HUDEP-2 (cell line): Measurements from ENCODE around the gene RECK.

Source experiments
- DNase-seq, 76 experiments: peaks; one replicate each; lab custom pipeline; 2025; ENCODE audit not compliant: unreplicated experiment in 76 of 76; lab: John Stamatoyannopoulos, UW

The RECK gene

DNA sequence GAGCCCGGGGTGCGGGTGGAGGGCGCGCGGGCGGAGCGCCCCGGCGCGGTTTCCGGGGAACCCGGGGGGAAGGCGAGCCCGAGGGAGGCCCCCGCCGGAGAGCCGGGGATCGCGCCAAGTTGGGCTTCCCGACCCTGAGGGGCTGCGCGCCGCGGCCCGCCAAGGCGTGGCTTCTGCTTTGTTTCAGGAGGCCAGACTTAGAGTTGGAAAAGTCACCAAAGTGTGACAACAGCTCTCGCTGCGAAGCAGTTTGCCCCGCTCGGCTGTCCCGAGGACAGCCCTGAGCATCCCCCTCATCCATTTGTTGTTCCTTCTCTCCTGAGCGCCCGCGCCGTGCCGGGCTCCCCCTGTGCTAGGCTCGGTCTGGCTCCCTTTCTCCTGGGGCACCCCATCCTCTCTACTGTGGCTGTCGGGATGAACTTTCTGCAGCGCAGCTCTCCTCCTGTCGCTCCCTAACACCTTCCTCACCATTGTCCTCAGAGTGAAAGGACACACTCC lies 100.2 kb downstream of the RECK start:
- no peak for DNase-seq

DNA sequence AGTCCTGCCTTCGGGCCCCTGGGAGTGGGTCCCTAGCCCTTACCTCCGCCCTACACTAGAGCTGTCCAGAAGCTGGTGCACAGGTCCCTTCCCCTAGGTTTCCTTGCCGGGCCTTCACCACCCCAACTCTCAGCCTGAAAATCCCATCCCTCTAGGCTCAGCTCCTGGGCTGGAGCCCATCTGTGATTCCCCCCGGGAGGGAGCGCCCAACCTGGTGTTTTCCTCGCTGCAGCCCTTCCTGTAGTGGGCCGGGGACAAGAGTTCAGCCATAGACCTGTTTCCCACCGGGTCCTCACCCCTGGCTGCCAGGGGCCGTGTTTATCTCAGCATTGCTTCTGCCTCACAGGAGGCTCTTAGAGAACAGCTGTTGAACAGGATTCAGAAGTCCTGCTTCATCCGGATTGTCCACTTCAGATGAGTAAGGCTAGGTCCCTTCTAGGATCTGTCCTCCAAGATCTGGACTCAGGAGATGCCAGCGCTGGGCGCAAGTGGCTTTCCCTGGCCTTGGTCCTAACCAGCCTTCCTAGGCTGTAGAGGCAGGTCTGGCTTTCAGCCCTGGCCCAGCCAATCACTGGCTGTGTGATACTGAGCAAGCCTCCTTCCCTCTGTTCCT lies 100.8 kb downstream of the RECK start:
- DNase-seq = no peak

DNA sequence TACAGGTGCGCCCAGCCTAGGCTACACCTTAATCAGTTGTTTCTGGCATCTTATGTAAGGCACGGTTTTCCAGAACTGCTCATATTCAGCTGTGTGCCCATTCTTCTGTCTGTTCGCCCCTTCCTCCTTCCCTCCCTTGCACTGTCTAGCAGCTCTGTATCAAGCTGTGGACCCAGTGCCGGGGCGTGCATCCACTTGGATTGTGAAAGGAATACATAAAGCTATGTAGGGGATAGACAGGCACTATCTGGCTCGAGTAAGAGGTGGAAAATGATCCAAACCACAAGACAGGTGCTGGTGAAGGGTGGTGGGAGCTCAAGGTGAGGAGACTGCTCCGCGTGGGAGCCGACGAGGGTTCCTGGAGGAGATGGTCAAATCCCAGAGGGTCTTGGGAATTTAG lies 101.8 kb downstream of the RECK start:
- DNase-seq = no peak

DNA sequence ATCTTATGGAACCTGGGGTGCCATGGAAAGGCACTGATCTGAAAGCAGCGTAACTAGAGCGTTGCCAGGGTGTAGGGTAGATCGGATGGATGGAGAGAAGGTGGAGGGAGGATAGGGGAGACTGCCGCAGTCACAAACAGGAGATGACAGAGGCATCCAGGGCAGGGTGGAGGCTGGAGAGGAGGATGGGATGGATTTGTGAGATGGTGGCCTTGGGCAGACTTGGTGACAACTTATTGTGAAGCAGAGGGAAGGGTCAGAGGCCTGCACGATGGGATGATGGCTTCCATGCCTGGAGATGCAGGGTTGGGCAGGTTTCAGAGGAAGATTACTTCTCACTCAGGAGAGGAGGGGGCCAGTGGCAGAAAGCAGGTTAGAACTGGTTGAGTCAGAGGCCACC lies 102.2 kb downstream of the RECK start:
- no peak for DNase-seq

DNA sequence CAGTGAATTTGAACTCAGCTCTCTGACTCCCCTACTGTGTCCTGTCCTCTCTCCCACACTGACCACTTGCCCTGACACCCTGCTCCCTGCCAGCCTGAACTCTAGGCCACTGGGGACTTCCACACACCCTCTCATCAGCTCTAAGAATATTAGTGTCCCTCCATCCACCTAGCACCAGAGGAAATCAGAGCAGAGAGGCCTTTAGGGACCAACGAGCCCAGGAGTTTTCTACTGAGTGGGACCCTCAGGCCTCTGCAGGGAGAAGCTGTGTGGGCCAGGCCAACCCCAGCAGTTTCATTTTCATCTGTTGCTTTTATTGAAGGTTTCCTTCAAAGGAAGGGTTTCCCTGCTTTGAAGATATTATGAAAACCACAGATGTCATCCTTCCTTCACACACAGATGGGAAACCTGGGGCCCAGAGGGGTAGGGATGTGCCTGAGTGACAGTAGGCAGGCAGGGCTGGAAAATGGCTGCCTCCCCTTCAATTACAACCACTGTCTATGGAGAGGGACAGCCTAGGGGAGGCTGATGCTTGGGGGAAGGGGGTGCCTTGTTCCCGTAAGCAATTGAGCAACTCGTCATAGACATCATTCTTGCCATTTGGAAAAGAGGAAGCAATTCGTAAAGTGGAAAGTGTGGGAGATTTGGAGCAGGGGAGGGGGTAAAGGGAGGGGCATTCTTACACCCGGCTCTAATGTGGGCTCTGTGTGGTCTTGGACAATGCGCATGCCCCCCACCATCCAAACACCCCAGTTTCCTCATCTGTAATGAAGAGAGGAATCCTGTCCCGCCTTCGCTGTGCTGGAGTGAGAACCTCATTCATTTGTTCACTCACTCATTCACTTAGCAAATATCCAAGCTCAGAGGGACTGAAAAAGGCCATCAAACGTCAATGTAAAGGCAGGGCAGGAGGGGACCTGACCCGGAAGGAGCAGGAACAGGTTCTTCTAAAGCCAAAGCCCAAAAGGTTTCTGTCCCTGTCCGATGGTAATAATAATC lies 103.7 kb downstream of the RECK start:
- no peak for DNase-seq

DNA sequence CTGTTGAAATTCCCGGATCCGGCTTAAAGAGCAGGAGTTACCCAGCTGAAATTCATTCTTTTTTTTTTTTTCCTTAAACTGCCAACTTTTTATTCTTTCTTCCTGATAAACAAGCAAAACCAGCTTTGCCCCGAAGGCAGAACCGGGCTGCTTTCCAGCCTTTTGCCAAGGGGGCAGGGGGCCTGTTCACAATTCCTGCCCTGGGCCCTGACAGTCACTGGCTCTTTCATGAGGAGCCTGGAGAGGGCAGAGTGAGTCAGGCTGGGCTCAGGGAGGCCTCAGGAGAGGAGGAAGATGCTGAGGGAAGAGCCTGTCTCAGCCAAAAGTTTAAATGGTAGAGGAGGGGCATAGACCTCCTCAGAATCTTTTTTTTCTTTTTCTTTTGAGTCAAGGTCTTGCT lies 104.6 kb downstream of the RECK start:
- no peak for DNase-seq

DNA sequence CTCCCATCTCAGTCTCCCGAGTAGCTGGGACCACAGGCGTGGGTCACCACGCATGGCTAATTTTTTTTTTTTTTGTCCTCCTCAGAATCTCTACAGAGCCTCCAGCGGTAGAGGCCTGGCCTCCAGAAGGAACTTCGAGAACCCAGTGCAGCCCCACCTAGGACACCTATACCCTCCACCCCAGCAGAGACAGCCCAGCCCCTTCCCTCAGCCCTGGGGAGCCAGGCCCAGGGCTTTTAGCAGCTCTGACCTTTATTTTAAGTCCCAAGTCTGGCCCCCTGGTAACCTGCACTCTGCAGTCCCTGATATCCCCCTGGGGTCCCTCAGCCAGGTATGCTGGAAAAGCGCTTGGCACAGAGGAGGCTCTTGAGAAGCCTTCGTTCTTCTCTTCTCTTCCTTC lies 105.0 kb downstream of the RECK start:
- no peak for DNase-seq

DNA sequence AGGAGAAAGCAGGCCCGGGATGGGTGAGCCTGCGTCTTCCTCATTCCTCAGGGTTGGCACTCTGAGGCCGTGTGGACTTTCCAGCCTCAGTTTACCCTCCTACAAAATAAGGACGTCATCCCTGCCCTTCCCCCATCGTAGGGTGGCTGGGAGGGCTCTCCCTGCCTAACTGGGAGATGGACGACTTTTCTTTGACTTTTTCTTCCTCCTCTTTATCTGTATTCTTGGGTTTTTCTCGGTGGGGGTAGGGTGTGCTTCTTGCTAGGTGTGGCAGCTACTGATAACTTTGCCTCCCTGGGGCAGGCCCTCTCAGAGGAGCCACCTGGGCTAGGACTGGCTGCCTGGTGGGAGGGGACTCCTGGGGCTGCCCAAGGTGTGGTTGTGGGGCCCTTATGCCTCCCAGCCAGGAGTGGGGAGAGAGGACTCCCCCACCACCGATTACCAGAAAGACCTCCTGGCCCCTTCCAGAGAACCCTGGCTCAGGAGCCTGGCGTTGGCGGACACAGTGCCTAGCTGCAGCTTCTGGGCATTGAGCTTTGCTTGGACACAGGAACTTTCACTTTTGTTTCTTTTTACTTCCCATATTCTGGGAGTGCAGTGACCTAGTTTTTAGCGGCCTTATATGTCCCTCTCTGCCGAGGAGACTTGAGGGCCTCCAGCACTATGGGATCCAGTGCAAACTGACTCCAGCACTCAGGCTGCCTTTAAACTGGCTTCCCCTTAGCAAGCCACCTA lies 106.0 kb downstream of the RECK start:
- peak in 64 of 76 experiments; percentile 8 to 82 (median 51) for DNase-seq

DNA sequence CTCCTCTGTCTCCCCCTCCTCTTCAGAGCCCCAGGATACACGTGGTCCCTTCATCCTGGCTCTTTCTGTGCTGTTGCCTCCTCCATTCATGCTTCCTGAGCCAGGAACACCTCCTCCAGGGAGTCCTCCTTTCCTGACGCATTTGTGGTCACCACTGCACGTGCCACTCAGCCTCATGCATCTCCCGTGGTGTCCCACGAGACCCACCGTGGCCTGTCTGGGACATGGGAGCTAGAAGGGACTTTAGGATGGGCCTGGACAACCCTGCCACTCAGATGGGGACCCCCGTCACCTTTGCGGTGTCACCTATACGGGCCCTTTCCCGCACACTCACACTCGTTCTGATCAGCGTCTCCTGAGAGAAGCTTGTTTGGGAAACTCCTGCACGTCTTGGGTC lies 106.5 kb downstream of the RECK start:
- DNase-seq = peak in 2 of 76 experiments; percentile 23 to 33

DNA sequence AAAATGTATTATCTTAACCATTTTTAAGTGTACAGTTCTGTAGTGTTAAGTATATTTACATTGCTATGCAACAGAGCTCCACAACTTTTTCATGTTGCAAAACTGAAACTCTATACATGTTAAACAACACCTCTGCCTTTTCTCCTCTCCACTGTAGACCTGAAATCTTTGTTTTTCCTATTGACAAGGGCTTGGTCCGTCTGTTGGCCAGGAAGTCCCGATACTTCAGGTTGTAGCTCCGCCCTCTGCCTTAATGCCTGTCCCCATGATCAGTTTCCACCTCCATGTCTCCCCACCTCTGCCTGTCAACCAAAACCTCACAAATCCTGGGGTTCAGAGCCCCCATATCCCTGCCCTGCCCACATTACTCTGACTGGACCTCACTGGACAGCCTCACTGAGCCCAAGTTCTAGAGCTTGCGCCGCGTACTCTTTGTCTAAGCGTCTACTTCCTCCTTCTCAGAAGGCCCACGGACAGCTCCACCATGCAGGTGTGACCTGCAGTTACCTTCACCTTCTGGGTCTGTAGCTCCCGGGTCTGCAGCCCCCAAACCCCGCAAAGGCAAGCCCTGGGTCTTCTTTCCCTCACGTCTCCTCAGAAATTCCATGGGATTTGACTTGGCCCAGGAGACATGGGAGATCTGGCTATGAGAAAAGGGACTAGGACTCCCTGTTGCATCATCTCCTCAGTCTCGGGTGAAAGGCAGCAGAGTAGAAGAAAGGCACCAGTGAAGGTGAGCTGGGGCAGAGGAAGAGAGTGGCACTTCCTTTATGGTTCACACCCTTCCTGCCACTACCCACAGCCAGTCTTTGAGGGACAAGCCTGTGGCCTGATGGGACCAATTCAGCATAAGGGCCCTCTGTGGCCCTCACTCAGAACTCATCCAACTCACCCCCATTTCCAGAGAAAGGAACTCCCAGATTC lies 107.9 kb downstream of the RECK start:
- DNase-seq = no peak

DNA sequence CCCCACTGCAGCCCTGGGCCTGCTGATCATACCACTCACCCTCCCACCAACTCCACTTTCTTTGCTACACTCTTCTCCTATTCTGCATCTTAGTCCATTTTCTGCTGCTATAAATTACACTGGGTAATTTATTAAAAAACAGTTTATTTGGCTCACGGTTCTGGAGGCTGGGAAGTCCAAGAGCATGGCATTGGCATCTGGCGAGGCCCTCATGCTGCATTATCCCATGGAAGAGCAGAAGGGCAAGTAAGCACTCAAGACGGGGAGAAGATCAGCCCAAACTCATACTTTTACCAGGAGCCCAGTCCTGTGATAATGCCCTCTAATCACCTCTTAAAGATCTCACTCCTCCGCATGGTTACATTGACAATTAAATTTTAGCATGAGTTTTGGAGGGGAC lies 109.3 kb downstream of the RECK start:
- DNase-seq = no peak

DNA sequence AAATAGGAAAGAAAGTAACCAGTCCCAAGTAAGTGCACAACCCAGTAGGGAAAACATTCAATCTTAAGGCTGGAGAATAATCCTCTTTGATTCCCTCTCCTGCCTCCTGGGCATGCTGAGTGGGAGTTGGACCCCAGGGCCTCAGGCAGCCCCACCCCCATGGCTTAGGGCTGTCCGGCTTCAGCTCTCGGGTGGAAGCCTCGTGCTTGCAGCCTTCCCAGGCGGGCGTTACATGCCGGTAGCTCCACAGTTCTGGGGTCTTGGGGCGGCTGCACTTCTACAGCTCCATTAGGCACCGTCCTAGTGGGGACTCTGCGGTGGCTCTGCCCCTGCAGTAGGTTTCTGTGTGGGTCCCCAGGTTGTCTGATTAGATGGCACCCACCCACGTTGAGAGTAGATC lies 109.9 kb downstream of the RECK start:
- DNase-seq = no peak

DNA sequence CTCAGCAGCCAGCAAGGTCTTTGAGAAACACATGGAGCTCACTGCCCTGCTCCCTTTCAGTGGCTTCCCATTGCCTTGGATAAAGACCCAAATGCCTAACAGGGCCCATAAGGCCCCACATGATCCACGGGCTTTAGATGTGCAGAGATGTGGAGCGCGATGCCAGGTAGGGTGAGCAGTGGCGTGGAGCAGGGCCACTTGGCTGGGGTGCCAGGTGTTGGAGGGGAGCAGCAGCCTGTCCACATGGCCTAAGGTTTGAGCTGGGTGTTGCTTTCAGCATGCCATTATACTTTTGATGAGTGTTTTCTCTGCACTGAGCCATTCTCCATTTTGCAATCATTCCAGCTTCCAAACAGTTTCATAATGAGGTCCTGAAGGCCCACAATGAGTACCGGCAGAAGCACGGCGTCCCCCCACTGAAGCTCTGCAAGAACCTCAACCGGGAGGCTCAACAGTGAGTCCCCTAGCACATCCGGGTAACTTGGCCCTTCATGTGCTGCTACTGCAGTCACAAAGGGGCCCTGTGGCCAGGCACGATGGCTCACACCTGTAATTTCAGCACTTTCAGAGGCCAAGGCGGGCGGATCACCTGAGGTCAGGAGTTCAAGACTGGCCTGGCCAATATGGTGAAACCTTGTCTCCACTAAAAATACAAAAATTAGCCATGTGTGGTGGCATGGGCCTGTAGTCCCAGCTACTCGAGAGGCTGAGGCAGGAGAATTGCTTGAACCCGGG lies 110.9 kb downstream of the RECK start:
- no peak for DNase-seq

DNA sequence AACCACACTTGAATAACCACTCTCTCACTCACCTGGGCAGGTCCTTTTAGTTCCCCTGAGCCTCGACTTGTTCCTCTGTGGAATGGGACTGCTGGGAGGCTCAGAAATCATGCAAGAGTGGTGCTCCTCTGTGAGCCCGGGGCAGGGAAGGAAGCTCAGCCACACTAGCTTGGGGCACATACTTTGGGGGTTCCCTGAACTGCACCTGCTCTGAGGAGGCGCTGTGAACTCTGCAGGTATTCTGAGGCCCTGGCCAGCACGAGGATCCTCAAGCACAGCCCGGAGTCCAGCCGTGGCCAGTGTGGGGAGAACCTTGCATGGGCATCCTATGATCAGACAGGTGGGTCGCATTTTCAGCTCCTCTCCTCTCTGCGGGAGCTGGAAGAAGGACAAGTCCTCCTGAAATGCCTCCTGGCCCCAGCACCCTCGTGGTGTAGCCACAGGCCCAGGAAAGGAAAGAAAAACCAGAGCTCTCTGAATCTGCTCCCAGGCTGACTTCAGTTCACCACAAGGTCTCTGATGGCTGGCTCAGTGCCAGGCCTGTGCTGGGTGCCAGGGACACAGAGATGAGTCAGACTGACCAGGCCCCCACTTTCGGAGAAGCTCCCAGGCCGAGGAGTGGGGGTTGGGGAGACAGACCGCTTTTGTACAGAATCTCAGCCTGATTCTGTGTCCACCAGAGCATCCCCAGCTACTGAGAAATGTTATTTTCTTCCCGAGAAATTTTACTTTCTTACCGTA lies 111.8 kb downstream of the RECK start:
- DNase-seq = peak in 72 of 76 experiments; percentile 11 to 90 (median 72)

DNA sequence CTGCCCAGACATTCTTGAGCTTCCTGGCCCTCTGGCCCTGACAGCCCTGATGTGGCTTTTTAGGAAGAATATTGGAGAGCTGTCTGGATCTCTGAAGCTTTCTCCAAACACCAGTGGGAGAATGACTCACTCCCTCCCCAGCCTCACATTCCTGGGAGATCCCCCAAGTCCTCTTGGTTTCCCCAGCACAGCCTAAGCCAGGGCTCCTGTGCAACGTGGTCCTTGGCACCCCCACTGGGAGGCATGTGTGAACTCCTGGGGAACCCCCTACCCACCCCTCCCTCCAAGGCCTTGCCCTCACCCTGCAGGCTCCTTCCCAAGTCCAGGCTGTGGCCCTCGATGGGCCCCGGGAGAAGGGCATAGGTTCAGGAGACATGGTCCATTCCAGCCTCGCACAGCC lies 112.5 kb downstream of the RECK start:
- no peak for DNase-seq

DNA sequence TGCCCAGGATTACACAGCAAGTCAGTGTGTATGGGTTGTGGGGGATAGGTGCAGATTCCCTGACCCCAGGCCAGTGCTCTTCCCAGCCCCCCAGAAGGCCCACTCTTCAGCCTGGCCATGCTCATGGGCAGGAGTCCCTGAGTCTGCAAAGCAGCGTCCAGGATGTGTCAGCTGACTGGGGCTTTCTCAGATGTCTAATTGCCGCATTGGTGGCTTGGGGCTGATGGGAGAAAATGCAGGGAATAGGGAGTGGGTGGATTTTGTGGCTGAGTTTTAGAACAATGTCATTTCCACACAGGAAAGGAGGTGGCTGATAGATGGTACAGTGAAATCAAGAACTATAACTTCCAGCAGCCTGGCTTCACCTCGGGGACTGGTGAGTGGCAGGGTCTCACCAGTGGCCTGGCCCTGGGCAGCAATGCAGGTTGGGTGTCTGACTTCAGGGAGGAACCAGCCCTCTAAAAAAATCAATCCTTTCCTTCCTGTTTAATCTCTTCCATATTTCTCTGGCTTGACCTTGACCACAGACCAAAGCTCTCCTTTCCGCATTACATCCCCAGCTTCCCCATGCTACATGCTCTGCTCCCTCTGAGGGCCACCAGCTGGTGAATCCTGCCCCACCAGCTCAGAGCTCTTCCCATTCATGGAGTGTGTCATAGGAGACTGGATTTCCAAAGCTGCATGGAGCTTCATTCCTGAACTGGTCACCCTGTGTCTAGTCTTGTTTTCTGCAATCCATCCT lies 114.0 kb downstream of the RECK start:
- DNase-seq = no peak

DNA sequence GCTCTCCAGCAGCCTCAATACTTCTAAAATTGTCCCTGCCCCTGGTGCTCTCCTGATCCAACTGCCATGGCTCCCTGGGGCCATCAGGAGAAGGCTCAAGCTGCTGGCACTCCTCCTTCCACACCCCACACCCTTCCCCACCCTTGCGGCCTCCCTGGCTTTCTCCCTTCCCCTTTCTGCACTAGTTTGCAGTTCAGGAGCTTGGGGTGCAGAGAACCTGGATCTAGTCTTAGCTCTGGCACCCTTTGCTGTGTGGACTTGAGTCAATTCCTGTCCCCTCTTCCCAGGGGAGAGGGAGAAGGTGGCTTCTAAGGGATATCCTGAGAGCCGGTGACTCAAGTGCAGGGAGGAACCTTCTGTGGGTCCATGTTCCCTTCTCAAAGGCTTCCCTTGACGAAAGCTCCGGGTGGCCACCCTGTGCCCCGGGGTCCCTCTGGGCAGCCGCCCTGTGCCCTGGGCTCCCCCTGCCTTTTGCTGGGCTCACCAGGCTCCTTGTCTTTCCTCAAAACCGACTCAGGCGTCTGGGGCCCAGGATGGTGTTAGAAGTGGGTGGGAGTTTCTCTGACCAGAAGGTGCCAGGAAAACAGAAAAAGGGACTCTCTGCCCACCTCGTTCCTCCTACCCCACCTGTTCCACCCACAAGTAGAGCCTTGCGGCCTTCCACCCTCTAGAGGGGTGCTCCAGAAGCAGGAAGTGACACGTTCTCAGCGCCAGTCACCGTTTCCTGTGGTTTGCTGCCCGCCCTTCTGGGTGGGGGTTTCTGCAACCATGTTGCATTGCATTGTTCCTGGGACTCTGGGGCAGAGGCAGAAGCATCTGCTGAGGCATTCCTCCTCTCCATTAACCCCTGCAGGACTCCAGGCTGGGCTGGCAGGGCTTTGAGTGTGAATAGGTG lies 114.8 kb downstream of the RECK start:
- no peak for DNase-seq
